GM10248 (cell line): ENCODE results near the gene ATP9B.

Source experiments
- CTCF ChIA-PET: fragments of 300-600 bp; sonication (Branson Sonifier 250); formaldehyde crosslinking; extraction: SDS; loops from one replicate; lab custom pipeline; 2021; ENCODE audit warnings: antibody characterized with exemption; lab: Yijun Ruan, JAX
- POLR2A ChIA-PET: fragments of 350-650 bp; sonication (Branson Sonifier 250); formaldehyde crosslinking; extraction: SDS; loops from one replicate; lab custom pipeline; 2020; ENCODE audit warnings: antibody characterized with exemption; lab: Yijun Ruan, JAX
- DNase-seq: peaks from one replicate; pipeline ENCODE4 v3.0.0; 2012; ENCODE audit errors: extremely low spot score
- CTCF ChIP-seq: IDR thresholded peaks from 2 replicates; pipeline ENCODE4 v1.5.1; 2012; ENCODE audit warnings: mild to moderate bottlenecking, low read depth; ENCODE audit errors: extremely low read depth, missing control alignments, control extremely low read depth

ATP9B gene

GRCh38 chr18:79384834-79385233 is 315.6 kb downstream of the ATP9B start:
- CTCF ChIA-PET = interaction anchor here (1.4 to 12.2 kb wide), 3 partner anchors 10 to 243 kb away, joined by 3 to 137 read pairs (median 3); no protein-coding TSS in a partner anchor
- no peak for DNase-seq
- POLR2A ChIA-PET = no interaction called here
- no peak for TF ChIP-seq CTCF

GRCh38 chr18:79385326-79385707 is 316.1 kb downstream of the ATP9B start:
- no peak for TF ChIP-seq CTCF
- POLR2A ChIA-PET = no interaction called here
- DNase-seq = no peak
- CTCF ChIA-PET = interaction anchor here (1.6 to 12.2 kb wide), 2 partner anchors 144 to 243 kb away, joined by 3 to 137 read pairs; no protein-coding TSS in a partner anchor

DNA sequence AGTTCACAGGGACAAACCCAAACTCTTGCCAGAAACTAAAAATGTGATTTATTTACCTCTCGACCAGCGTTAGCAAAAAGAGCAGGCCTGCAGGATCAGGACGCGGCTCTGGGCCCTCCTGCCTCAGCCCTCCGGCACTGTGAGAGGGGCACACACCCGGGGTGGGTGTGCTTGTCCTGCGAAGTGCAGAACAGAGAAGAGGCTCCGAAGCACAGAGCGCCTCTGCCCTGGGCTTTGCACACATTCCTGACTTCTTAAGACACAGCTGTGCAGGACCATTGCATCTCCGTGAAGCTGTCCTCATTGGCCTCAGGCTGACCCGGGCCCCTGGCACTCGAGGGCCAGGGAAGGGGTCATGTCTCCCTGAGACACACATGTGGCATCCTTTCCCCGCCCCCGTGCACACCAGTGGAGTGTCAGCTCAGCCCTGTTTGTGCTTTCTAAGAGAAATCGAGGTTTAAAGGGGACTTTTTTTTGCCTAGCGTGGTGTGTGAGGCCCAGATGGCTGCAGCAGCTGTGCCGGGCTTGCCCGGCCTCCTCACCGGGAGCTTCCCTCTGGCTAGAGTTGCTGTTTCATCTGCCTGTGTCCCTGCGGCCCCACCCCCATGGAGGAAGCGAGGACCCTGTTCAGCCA is 316.6 kb downstream of the ATP9B start:
- ChIA-PET POLR2A (interaction anchor here (0.6 kb wide), 1 partner anchor 37 kb away, joined by 6 read pairs; no protein-coding TSS in a partner anchor), CTCF (interaction anchor here (12.2 kb wide), 1 partner anchor 143 kb away, joined by 137 read pairs; no protein-coding TSS in a partner anchor)
- TF ChIP-seq CTCF = no peak
- DNase-seq = no peak

DNA sequence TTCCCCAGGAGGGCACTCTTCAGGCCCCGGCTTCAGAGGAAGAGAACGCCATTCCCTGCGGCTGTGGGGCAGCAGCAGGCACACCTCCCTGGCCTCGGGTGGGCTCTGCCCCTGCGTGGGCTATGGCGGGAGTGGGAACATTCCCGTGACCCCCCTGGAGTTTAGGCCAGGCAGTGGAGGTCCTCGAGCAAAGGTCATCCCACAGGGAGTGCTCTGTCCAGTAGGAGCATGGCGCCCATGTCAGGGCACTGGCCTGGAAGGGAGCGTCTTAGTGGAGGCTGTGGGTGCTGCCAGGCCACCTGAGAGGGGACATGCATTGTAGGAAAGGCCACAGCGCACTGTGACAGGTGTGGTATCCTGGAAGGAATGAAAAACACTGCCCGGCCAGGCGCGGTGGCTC is 317.4 kb downstream of the ATP9B start:
- CTCF ChIA-PET = interaction anchor here (2.8 to 12.2 kb wide), 2 partner anchors 7 to 143 kb away, joined by 19 to 137 read pairs; no protein-coding TSS in a partner anchor
- no peak for TF ChIP-seq CTCF

GRCh38 chr18:79387214-79387613 is 318.0 kb downstream of the ATP9B start:
- CTCF ChIA-PET = interaction anchor here (2.8 kb wide), 1 partner anchor 8 kb away, joined by 19 read pairs; no protein-coding TSS in a partner anchor
- TF ChIP-seq CTCF = no peak
- DNase-seq = no peak
- POLR2A ChIA-PET = no interaction called here

More for the DNA sequence above, 317.4 kb downstream of the ATP9B start:
- POLR2A ChIA-PET = no interaction called here
- DNase-seq = no peak

DNA sequence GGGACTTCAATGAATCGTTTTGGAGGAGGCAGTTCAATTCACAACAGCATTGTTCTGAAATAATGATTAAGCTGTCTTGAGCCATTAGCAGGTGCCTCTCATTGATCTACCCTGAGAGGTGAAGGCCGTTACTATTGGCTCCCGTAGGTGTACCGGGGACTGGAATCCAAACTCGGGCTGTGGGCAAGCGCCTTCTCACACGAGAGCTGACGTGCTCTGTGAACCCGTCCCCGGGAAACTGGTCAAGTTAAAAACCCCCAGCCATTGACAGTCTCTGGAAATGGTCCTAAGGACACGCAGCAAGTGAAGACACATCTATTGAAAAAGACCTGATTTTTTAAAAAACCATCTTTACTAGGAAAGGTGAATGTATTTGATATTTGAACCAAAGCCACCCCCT is 318.4 kb downstream of the ATP9B start:
- TF ChIP-seq CTCF = no peak
- ChIA-PET CTCF (interaction anchor here (2.8 kb wide), 1 partner anchor 8 kb away, joined by 19 read pairs; no protein-coding TSS in a partner anchor), POLR2A (no interaction called here)
- DNase-seq = no peak
